AG04449 (cell line): ENCODE results near the gene ADAMTS13.
A peak's percentile ranks its signal among the peaks of the same experiment; 100 is the strongest.

Source experiments
- CTCF ChIA-PET: fragments of 350-600 bp; formaldehyde crosslinking; extraction: SDS; loops from one replicate; lab custom pipeline; 2021; ENCODE audit warnings: antibody characterized with exemption; lab: Yijun Ruan, JAX
- POLR2A ChIA-PET: fragments of 400-600, 350-600 bp; formaldehyde crosslinking; extraction: SDS; loops from one replicate; lab custom pipeline; 2020; ENCODE audit warnings: antibody characterized with exemption, inconsistent platforms; lab: Yijun Ruan, JAX
- DNase-seq: peaks from one replicate; pipeline ENCODE4 v3.0.0-alpha.2; 2010; ENCODE audit warnings: low read depth, low spot score
- H3K4me3 ChIP-seq: 2 replicates; pipeline ENCODE4 v1.5.1; 2011; ENCODE audit warnings: low read depth, mild to moderate bottlenecking, control low read depth, low read length
- TF ChIP-seq, protein P1 (sequence below): IDR thresholded peaks from one replicate; pipeline ENCODE4 v1.5.1; 2011; ENCODE audit warnings: mild to moderate bottlenecking, moderate library complexity, low read length, control low read depth, inconsistent platforms; ENCODE audit not compliant: insufficient read depth; ENCODE audit errors: missing control alignments

Gene ADAMTS13

DNA sequence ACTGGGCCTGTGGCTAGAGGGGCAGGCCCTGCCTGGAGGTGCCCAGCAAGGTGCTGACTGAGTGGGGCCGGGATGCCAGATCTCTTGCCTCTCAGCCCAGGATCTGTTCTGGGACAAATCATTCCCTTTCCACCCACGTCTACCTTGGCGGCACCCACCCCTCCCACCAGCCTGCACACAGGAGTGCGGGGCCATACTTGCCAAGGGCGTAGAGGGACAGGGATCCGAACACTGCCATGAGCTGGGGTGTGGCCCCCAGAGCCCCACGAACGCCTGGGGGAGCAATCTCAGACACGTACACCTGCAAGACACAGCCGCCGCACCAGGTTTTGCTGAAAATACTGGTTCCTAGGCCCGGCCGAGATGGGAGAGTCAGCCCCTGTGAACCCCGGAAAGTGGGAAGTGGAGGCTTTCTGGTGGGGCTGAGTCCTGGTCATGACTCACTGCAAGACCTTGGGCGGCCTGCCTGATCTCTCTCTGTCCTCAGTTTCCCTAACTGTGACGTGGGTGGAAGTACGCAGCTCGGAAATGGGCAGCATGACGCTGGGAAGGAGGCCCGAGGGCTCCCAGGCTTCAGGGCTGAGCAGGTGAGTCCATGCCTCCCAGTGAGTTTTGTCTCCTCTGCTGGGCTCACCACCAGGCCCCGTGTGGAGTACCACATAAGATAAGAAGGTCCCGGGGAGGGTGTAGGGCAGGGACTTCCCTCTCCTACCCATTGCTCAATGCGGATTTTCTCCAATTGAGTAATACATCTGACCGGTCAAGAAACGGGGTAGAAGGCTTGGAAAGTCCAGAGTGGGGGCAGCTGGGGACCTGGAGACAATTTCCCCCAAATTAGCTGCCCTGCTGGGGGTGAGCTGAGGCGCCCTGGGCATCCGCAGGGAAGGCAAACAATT, 54.1 kb downstream of the ADAMTS13 start:
- DNase-seq, result no peak
- POLR2A ChIA-PET, result no interaction called here
- TF ChIP-seq, protein P1, sequence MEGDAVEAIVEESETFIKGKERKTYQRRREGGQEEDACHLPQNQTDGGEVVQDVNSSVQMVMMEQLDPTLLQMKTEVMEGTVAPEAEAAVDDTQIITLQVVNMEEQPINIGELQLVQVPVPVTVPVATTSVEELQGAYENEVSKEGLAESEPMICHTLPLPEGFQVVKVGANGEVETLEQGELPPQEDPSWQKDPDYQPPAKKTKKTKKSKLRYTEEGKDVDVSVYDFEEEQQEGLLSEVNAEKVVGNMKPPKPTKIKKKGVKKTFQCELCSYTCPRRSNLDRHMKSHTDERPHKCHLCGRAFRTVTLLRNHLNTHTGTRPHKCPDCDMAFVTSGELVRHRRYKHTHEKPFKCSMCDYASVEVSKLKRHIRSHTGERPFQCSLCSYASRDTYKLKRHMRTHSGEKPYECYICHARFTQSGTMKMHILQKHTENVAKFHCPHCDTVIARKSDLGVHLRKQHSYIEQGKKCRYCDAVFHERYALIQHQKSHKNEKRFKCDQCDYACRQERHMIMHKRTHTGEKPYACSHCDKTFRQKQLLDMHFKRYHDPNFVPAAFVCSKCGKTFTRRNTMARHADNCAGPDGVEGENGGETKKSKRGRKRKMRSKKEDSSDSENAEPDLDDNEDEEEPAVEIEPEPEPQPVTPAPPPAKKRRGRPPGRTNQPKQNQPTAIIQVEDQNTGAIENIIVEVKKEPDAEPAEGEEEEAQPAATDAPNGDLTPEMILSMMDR, result no peak
- H3K4me3 ChIP-seq, result no peak overlapping the region
- CTCF ChIA-PET, result interaction anchor here (0.8 to 1.3 kb wide), 4 partner anchors 11 to 332 kb away, joined by 3 to 7 read pairs (median 3); no protein-coding TSS in a partner anchor

GRCh38 chr9:133476941-133477340, 54.8 kb downstream of the ADAMTS13 start:
- CTCF ChIA-PET, result interaction anchor here (0.8 to 1.6 kb wide), 6 partner anchors 10 to 298 kb away, joined by 3 to 7 read pairs (median 4); no protein-coding TSS in a partner anchor

GRCh38 chr9:133477461-133477860, 55.3 kb downstream of the ADAMTS13 start:
- ChIA-PET POLR2A (interaction anchor here (2.1 kb wide), 1 partner anchor 130 kb away, joined by 8 read pairs; the partner anchor contains the start of genes MED22 and RPL7A), CTCF (interaction anchor here (0.8 to 1.6 kb wide), 7 partner anchors 9 to 298 kb away, joined by 3 to 5 read pairs (median 4); no protein-coding TSS in a partner anchor)
- DNase-seq, result no peak
- TF ChIP-seq, protein P1, result no peak
- no peak overlapping the region for H3K4me3 ChIP-seq

More at GRCh38 chr9:133476941-133477340, 54.8 kb downstream of the ADAMTS13 start:
- POLR2A ChIA-PET, result no interaction called here
- TF ChIP-seq, protein P1, result no peak
- no peak overlapping the region for H3K4me3 ChIP-seq
- DNase-seq, result no peak

DNA sequence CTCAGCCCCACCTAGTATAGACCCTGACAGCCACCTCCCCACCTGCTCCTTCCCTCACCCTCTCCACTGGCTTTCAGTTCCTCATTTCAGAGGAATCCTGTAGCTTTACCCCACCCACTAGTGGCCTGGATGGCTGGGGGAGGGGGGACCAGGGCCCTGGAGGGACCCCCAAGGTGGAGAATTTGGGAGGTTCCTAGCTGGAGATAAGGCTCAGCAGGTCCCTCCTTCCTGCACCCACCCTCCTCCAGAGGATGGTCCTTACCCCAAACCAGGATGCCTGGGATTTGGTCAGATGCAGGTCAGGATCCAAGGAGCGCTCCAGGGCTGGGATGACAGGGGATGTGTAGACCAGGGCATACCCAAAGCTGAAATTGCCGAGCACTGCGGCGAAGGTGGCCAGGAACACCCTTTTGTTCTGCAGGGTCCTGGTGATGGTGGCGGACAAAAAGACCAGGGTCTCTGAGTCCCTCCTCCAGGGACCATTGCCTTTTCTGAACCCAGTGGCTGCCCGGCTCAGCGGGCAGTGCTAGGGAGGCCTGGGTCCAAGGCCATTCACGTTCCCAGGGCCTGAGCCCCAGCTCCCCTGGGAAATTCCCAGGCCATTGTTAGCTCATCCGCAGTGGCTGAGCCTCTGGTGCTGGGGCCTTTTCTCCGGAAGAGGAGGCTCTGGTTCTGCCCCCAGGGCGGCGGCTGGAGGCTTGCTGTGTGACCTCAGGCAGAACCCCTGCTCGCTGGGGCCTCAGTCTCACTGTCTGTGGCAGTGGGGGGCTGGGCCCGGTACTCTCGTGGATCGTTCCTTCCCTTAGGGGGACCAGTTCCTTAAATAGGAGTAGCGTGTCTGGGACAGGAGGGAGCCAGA, 56.1 kb downstream of the ADAMTS13 start:
- no peak for DNase-seq
- TF ChIP-seq, protein P1, result no peak
- H3K4me3 ChIP-seq, result peak overlapping the region; percentile 66
- CTCF ChIA-PET, result interaction anchor here (1.0 to 1.6 kb wide), 7 partner anchors 8 to 299 kb away, joined by 3 to 5 read pairs (median 4); no protein-coding TSS in a partner anchor
- POLR2A ChIA-PET, result interaction anchor here (1.7 to 2.1 kb wide), 3 partner anchors 10 to 130 kb away, joined by 4 to 8 read pairs (median 7); partner anchors contain the start of genes CACFD1, MED22 and RPL7A

DNA sequence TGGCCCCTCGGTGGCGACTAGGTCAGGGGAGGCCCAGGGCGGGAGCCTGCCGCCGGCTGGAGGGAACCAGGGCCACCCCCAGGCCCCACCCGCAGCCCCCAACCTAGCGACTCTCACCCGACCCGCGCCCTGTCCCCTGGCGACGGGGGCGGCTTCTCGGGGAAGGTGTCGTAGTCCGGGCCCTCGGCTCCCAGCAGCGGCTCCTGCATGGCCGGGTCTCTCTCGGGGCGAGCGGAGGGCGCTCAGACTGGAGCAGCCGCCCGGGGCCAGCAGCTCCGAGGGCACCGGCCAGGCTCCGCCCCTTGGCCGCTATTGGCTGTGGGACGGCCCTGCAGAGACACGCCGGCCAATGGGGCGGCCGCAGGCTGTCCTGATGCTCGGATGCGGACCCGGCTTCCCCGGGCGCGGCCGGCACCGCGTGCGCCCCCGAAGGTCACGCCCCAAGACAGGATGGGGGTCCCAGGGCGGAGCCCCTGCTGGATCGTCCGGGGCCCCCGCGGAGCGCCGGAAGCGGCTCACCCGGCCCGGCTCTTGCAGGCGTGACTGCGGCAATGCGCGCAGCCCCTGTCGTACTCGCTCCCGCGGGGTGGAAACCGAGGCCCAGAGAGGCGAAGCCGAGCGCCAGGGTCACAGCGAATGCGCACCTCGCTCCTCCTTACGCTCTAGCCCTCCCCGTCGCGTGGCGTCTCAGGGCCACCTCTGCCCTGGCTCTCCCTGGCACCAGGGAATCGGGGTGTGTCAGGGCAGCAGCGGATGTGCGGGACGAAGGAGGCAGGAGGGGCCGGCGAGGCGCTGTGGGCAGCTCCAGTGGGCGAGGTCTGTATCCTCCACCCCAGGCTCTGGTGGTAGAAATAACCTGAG, 56.9 kb downstream of the ADAMTS13 start, which contains the start of gene SLC2A6:
TSS of gene SLC2A6 (minus strand) at position 249 of the 861 bp plus-strand sequence. CDS start at position 209, 40 bp downstream.
- ChIA-PET CTCF (interaction anchor here (1.1 to 2.5 kb wide), 7 partner anchors 8 to 298 kb away, joined by 3 to 11 read pairs (median 4); no protein-coding TSS in a partner anchor), POLR2A (interaction anchor here (0.7 to 2.1 kb wide), 5 partner anchors 11 to 237 kb away, joined by 3 to 8 read pairs (median 4); partner anchors contain the start of genes CACFD1, MED22 and RPL7A)
- TF ChIP-seq, protein P1, result no peak
- no peak for DNase-seq
- H3K4me3 ChIP-seq, result peak within 1 kb of the TSS; percentile 66
